ENCODE data around the gene SESN2. TPM values are rescaled to one million over a fixed set of nuclear protein-coding genes. Genes with fewer than 3 reads are reported as not detected.

Gene SESN2
- total and polyA plus RNA-seq, 4 donors: 5.5 to 13.0 (median 10.7) TPM

GRCh38 chr1:28209700-28210099 lies 49.6 kb upstream of the SESN2 start:
- H3K9ac ChIP-seq (ENCODE audit: low read depth in 1 of 2, low read length in 2 of 2): no peak overlapping the region
- H3K36me3 ChIP-seq (ENCODE audit: control insufficient read depth in 4 of 4, insufficient read depth in 3 of 4, low read depth in 1 of 4, low read length in 3 of 4): peaks cover 5 to 33% (median 16%) of the 10 kb centered on the region in 4 donors
- no peaks in the 10 kb centered on the region for H3K9me3 ChIP-seq (ENCODE audit: control insufficient read depth in 4 of 4, low read length in 3 of 4)
- no peaks in the 10 kb centered on the region for H3K27me3 ChIP-seq (ENCODE audit: control insufficient read depth in 4 of 4, insufficient read depth in 4 of 4, low read length in 3 of 4)
- no peak for DNase-seq (ENCODE audit: low spot score)
- TF ChIP-seq CTCF (IDR thresholded peaks at IDR 0.05; ENCODE audit: low read depth, low read length, missing input control): no peak
- TF ChIP-seq ZBTB33 (IDR thresholded peaks at IDR 0.05): no peak
- no peak overlapping the region for H3K27ac ChIP-seq (ENCODE audit: low read depth in 1 of 2, low read length in 2 of 2)
- WGBS: 63% methylated on average over 1 of the region's 1 CpG
- H3K4me1 ChIP-seq (ENCODE audit: control insufficient read depth in 4 of 4, insufficient read depth in 4 of 4, low read length in 3 of 4): peaks cover 1 to 9% (median 7%) of the 10 kb centered on the region in 4 donors
- H3K4me3 ChIP-seq (ENCODE audit: low read depth in 1 of 3, low read length in 3 of 3): no peak overlapping the region

GRCh38 chr1:28213315-28213714 lies 46.0 kb upstream of the SESN2 start:
- peaks cover 7 to 29% (median 16%) of the 10 kb centered on the region in 4 donors for H3K36me3 ChIP-seq (ENCODE audit: control insufficient read depth in 4 of 4, insufficient read depth in 3 of 4, low read depth in 1 of 4, low read length in 3 of 4)
- 64% methylated on average over 2 of the region's 2 CpGs for WGBS
- H3K27me3 ChIP-seq (ENCODE audit: control insufficient read depth in 4 of 4, insufficient read depth in 4 of 4, low read length in 3 of 4): no peaks in the 10 kb centered on the region
- no peak overlapping the region for H3K27ac ChIP-seq (ENCODE audit: low read depth in 1 of 2, low read length in 2 of 2)
- no peaks in the 10 kb centered on the region for H3K4me1 ChIP-seq (ENCODE audit: control insufficient read depth in 4 of 4, insufficient read depth in 4 of 4, low read length in 3 of 4)
- TF ChIP-seq TAF1 (conservative IDR thresholded peaks at IDR 0.05) (no peak), GABPA (IDR thresholded peaks at IDR 0.05 in 1 of 2, conservative IDR thresholded peaks at IDR 0.05 in 1 of 2) (no peak), MAX (IDR thresholded peaks at IDR 0.05) (no peak), RXRA (IDR thresholded peaks at IDR 0.05) (no peak), EGR1 (IDR thresholded peaks at IDR 0.05; ENCODE audit: low read depth in 2 of 2) (no peak), ZBTB33 (IDR thresholded peaks at IDR 0.05) (no peak), CTCF (IDR thresholded peaks at IDR 0.05; ENCODE audit: low read depth, low read length, missing input control) (no peak), SP1 (IDR thresholded peaks at IDR 0.05) (no peak), JUND (IDR thresholded peaks at IDR 0.05) (no peak), HNF4A (conservative IDR thresholded peaks at IDR 0.05) (no peak), YY1 (IDR thresholded peaks at IDR 0.05) (no peak), RAD21 (IDR thresholded peaks at IDR 0.05) (no peak), ATF3 (IDR thresholded peaks at IDR 0.05) (no peak), FOXA2 (IDR thresholded peaks at IDR 0.05) (no peak), HNF4G (IDR thresholded peaks at IDR 0.05) (no peak), NR2F2 (IDR thresholded peaks at IDR 0.05) (no peak), REST (IDR thresholded peaks at IDR 0.05) (no peak), FOXA1 (IDR thresholded peaks at IDR 0.05) (no peak)
- H3K9ac ChIP-seq (ENCODE audit: low read depth in 1 of 2, low read length in 2 of 2): no peak overlapping the region
- DNase-seq (ENCODE audit: low spot score): no peak
- H3K4me3 ChIP-seq (ENCODE audit: low read depth in 1 of 3, low read length in 3 of 3): no peak overlapping the region
- H3K9me3 ChIP-seq (ENCODE audit: control insufficient read depth in 4 of 4, low read length in 3 of 4): no peaks in the 10 kb centered on the region

All from liver (tissue), 9 donors.